Endothelial cell of umbilical vein (primary cell): ENCODE results near the gene STYXL1. TPM values are rescaled to one million over a fixed set of nuclear protein-coding genes. Genes with fewer than 3 reads are reported as not detected.
"Not testable (repeated sequence)": the region's sequence is repeated elsewhere in the genome, so short reads cannot be mapped to it uniquely, and the experiment has no call there.

Experiments
- BruUV-seq: library from RNA; stranded (reverse); fragments of 400-500 nt; replicated peaks from 2 replicates; lab custom pipeline; 2021; lab: Mats Ljungman, UMichigan
- CTCF ChIA-PET: fragments of 300-600, 350-600 bp; sonication (Branson Sonifier 250); formaldehyde crosslinking; loops from one replicate; lab custom pipeline; 2021; ENCODE audit warnings: antibody characterized with exemption, inconsistent platforms; lab: Charles Lee
- POLR2A ChIA-PET: fragments of 300-600, 350-600 bp; sonication (Branson Sonifier 250); formaldehyde crosslinking; loops from one replicate; lab custom pipeline; 2021; ENCODE audit warnings: antibody characterized with exemption, inconsistent platforms; lab: Charles Lee
- DNase-seq: peaks from one replicate; pipeline ENCODE4 v3.0.0-alpha.2; 2011; ENCODE audit warnings: low read depth, low spot score
- FAIRE-seq: peaks from 2 replicates; lab custom pipeline; 2011; peaks lifted over from hg19 to GRCh38; lab: Jason Lieb, UNC
- H2AFZ ChIP-seq: 2 replicates; pipeline ENCODE4 v1.6.0; 2012; ENCODE audit warnings: low read depth, low read length, control low read depth, inconsistent platforms
- H3K27ac ChIP-seq: 2 replicates; pipeline ENCODE4 v1.5.1; 2011; ENCODE audit warnings: low read depth, mild to moderate bottlenecking, control low read depth, low read length, moderate library complexity; ENCODE audit not compliant: insufficient read depth
- H3K27me3 ChIP-seq, 2 experiments: 2 replicates each; pipeline versions ENCODE4 v1.6.0 to v1.6.1; 2011; ENCODE audit warnings: low read length in 2 of 2, mixed read lengths in 1 of 2; ENCODE audit not compliant: control insufficient read depth in 2 of 2, insufficient read depth in 2 of 2
- H3K36me3 ChIP-seq, 2 experiments: 2 replicates in 1 of 2; 3 replicates in 1 of 2; pipeline ENCODE4 v1.5.1; 2011; ENCODE audit warnings: low read length in 2 of 2, mild to moderate bottlenecking in 1 of 2, moderate library complexity in 1 of 2; ENCODE audit not compliant: control insufficient read depth in 2 of 2, insufficient read depth in 2 of 2; ENCODE audit errors: extremely low read depth in 1 of 2
- H3K4me1 ChIP-seq: 3 replicates; pipeline ENCODE4 v1.5.1; 2011; ENCODE audit warnings: mild to moderate bottlenecking, low read length; ENCODE audit not compliant: control insufficient read depth, insufficient read depth; ENCODE audit errors: extremely low read depth
- H3K4me2 ChIP-seq: 2 replicates; pipeline ENCODE4 v1.6.1; 2011; ENCODE audit warnings: low read length, control low read depth, mixed read lengths; ENCODE audit not compliant: insufficient read depth
- H3K4me3 ChIP-seq, 3 experiments: fragments of 200-600 bp in 1 of 3; sonication (generic), shearing (Covaris generic) in 1 of 3; replicated peaks in 1 of 3; 2 replicates each; pipeline ENCODE4 v1.5.1; 2011 to 2016; ENCODE audit warnings: control low read depth in 3 of 3, low read length in 3 of 3, mild to moderate bottlenecking in 2 of 3, inconsistent platforms in 1 of 3, low read depth in 1 of 3, moderate library complexity in 1 of 3; ENCODE audit not compliant: insufficient read depth in 1 of 3
- H3K79me2 ChIP-seq: 2 replicates; pipeline ENCODE4 v1.6.0; 2012; ENCODE audit warnings: low read length, inconsistent platforms; ENCODE audit not compliant: control insufficient read depth, insufficient read depth
- H3K9ac ChIP-seq: replicated peaks from 2 replicates; pipeline ENCODE3; 2011; ENCODE audit warnings: low read length, control low read depth; ENCODE audit not compliant: insufficient read depth; ENCODE audit errors: extremely low read depth
- H3K9me1 ChIP-seq: replicated peaks from 3 replicates; pipeline ENCODE4 v1.6.0; 2011; ENCODE audit warnings: mild to moderate bottlenecking, low read length; ENCODE audit not compliant: control insufficient read depth, insufficient read depth; ENCODE audit errors: extremely low read depth
- H3K9me3 ChIP-seq: replicated peaks from 2 replicates; pipeline ENCODE4 v1.5.1; 2012; ENCODE audit warnings: low read length, inconsistent platforms; ENCODE audit not compliant: control insufficient read depth, insufficient read depth
- H4K20me1 ChIP-seq: replicated peaks from 2 replicates; pipeline ENCODE3; 2011; ENCODE audit warnings: mild to moderate bottlenecking, low read length; ENCODE audit not compliant: control insufficient read depth, insufficient read depth; ENCODE audit errors: extremely low read depth
- EZH2 ChIP-seq: IDR thresholded peaks from 2 replicates; pipeline ENCODE4 v1.6.1; 2012; ENCODE audit warnings: borderline replicate concordance, low read depth, mild to moderate bottlenecking, moderate library complexity, low read length, inconsistent platforms; ENCODE audit not compliant: severe bottlenecking
- FOS ChIP-seq: IDR thresholded peaks from 2 replicates; pipeline ENCODE4 v1.6.1; 2011; ENCODE audit warnings: mild to moderate bottlenecking, low read length, moderate library complexity, borderline replicate concordance; ENCODE audit not compliant: insufficient read depth
- GATA2 ChIP-seq: IDR thresholded peaks from 2 replicates; pipeline ENCODE4 v1.7.0; 2011; ENCODE audit warnings: low read depth, mild to moderate bottlenecking, moderate library complexity, mixed read lengths, low read length; ENCODE audit not compliant: insufficient read length, insufficient read depth
- JUN ChIP-seq: IDR thresholded peaks from 2 replicates; pipeline ENCODE4 v1.6.1; 2011; ENCODE audit warnings: borderline replicate concordance, low read depth; ENCODE audit not compliant: insufficient read length, insufficient read depth
- MYC ChIP-seq: IDR thresholded peaks from one replicate; pipeline ENCODE4 v1.6.1; 2011; ENCODE audit warnings: mild to moderate bottlenecking, low read depth, low read length
- POLR2A ChIP-seq: IDR thresholded peaks from 2 replicates; pipeline ENCODE4 v1.6.1; 2012; ENCODE audit warnings: low read depth, mild to moderate bottlenecking, control low read depth, low read length
- POLR2AphosphoS5 ChIP-seq: IDR thresholded peaks from 2 replicates; pipeline ENCODE4 v1.6.1; 2012; ENCODE audit warnings: low read depth, mild to moderate bottlenecking, control low read depth, low read length, moderate library complexity; ENCODE audit not compliant: insufficient read depth
- dilution Hi-C: fragments of 300-500 bp; cut with MboI; formaldehyde crosslinking; loops from one replicate; pipeline ENCODE4 v1.15.0; 2019; ENCODE audit warnings: low sequenced_read_pairs; ENCODE audit not compliant: extremely low pct_ligation_motif_present
- intact Hi-C: fragments of 100-400 bp; cut with micrococcal nuclease; formaldehyde crosslinking; loops from one replicate; pipeline ENCODE4 v1.10.0; 2022
- polyA plus RNA-seq, 4 experiments: library from polyadenylated mRNA; depleted of rRNA in 3 of 4; stranded (reverse) in 3 of 4; unstranded in 1 of 4; fragments of >200 nt; gene quantifications; 2 replicates each; pipeline versions ENCODE4 v1.2.1 to v1.2.3, GENCODE V29; 2011 to 2012; ENCODE audit warnings: missing spikeins in 1 of 4
- total RNA-seq: library from RNA; stranded (reverse); gene quantifications from 2 replicates; pipeline ENCODE4 v1.2.3, GENCODE V29; 2021
- TF ChIP-seq, protein P1 (sequence below): IDR thresholded peaks from 2 replicates; pipeline ENCODE4 v1.6.1; 2011; ENCODE audit not compliant: insufficient read depth, insufficient read length
- TF ChIP-seq, protein P2 (sequence below), 2 donors: IDR thresholded peaks; 1 replicate in 1 of 2; 2 replicates in 1 of 2; pipeline ENCODE4 v1.5.1; 2011; ENCODE audit warnings: low read length in 2 of 2, mild to moderate bottlenecking in 2 of 2, moderate library complexity in 2 of 2, control low read depth in 1 of 2, inconsistent platforms in 1 of 2, low read depth in 1 of 2; ENCODE audit not compliant: insufficient read depth in 1 of 2; ENCODE audit errors: extremely low read depth in 1 of 2

Gene STYXL1
- total and polyA plus RNA-seq, 2 donors (not counting 3 experiments of a cell fraction or from before 2014, with no cell fraction given): 23.0 to 67.6 TPM

GRCh38 chr7:76060842-76061241 lies 13.0 kb upstream of the STYXL1 start:
- Histone ChIP-seq H3K4me3 (no peak overlapping the region), H3K27ac (no peak overlapping the region), H4K20me1 (no peaks in the 10 kb centered on the region), H3K9me3 (no peaks in the 10 kb centered on the region), H3K9me1 (no peaks in the 10 kb centered on the region), H3K4me1 (no peaks in the 10 kb centered on the region), H3K27me3 (no peaks in the 10 kb centered on the region), H3K79me2 (no peaks in the 10 kb centered on the region), H3K36me3 (peaks cover 18 to 65% of the 10 kb centered on the region in 2 experiments), H3K4me2 (no peak overlapping the region), H2AFZ (no peak overlapping the region), H3K9ac (no peak overlapping the region)
- CTCF ChIA-PET: interaction anchor here (1.1 to 1.2 kb wide), 2 partner anchors 13 to 117 kb away, joined by 3 to 4 read pairs; partner anchors contain the start of genes MDH2 and STYXL1
- FAIRE-seq: no peak
- BruUV-seq: no TSS peak
- dilution Hi-C loops: no loop called here
- POLR2A ChIA-PET: no interaction called here
- no peak for TF ChIP-seq JUN
- TF ChIP-seq EZH2: no peak
- no peak for TF ChIP-seq POLR2A
- TF ChIP-seq, protein P1, sequence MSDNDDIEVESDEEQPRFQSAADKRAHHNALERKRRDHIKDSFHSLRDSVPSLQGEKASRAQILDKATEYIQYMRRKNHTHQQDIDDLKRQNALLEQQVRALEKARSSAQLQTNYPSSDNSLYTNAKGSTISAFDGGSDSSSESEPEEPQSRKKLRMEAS: no peak
- TF ChIP-seq GATA2: no peak
- TF ChIP-seq POLR2AphosphoS5: no peak
- TF ChIP-seq FOS: no peak
- no peak for TF ChIP-seq MYC
- TF ChIP-seq, protein P2, sequence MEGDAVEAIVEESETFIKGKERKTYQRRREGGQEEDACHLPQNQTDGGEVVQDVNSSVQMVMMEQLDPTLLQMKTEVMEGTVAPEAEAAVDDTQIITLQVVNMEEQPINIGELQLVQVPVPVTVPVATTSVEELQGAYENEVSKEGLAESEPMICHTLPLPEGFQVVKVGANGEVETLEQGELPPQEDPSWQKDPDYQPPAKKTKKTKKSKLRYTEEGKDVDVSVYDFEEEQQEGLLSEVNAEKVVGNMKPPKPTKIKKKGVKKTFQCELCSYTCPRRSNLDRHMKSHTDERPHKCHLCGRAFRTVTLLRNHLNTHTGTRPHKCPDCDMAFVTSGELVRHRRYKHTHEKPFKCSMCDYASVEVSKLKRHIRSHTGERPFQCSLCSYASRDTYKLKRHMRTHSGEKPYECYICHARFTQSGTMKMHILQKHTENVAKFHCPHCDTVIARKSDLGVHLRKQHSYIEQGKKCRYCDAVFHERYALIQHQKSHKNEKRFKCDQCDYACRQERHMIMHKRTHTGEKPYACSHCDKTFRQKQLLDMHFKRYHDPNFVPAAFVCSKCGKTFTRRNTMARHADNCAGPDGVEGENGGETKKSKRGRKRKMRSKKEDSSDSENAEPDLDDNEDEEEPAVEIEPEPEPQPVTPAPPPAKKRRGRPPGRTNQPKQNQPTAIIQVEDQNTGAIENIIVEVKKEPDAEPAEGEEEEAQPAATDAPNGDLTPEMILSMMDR (IDR thresholded peaks at IDR 0.05; ENCODE audit: extremely low read depth in 1 of 2, insufficient read depth in 1 of 2, low read depth in 1 of 2, low read length in 2 of 2): no peak
- no peak for DNase-seq
- intact Hi-C loops: no loop called here

DNA sequence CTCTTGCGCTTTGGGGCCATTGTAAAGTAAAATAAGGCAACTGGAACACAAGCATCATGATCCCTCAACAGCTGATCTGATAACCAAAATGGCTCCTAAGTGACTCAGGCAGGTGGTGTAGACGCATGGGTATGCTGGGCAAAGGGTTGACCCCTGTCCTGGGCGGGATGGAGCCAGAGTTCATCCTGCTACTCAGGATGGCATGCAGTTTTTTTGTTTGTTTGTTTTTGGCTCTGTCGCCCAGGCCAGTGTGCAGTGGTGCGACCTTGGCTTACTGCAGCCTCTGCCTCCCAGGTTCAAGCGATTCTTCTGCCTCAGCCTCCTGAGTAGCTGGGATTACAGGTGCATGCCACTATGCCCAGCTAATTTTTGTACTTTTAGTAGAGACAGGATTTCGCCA lies 10.9 kb upstream of the STYXL1 start:
- H3K4me1 ChIP-seq, H3K27ac ChIP-seq, H3K27me3 ChIP-seq, H3K4me3 ChIP-seq, intact Hi-C loops, DNase-seq, H3K9me3 ChIP-seq, BruUV-seq, POLR2A ChIA-PET, dilution Hi-C loops, FAIRE-seq, H3K4me2 ChIP-seq, H3K9me1 ChIP-seq, H4K20me1 ChIP-seq, H3K9ac ChIP-seq, H2AFZ ChIP-seq, CTCF ChIA-PET: not testable (repeated sequence)
- Histone ChIP-seq H3K79me2 (peaks cover 14% of the 10 kb centered on the region), H3K36me3 (peaks cover 18 to 48% of the 10 kb centered on the region in 2 experiments)
